AG09309 (cell line): Measurements from ENCODE around the gene C6orf47.

ENCODE experiments used
- DNase-seq: peaks from one replicate; pipeline ENCODE4 v3.0.0-alpha.2; 2010; ENCODE audit warnings: low read depth
- H3K4me3 ChIP-seq: 2 replicates; pipeline ENCODE4 v1.5.1; 2011; ENCODE audit warnings: mild to moderate bottlenecking, low read depth, low read length, moderate library complexity; ENCODE audit not compliant: control insufficient read depth
- CTCF ChIP-seq: IDR thresholded peaks from 2 replicates; pipeline ENCODE4 v1.5.1; 2011; ENCODE audit warnings: mild to moderate bottlenecking, low read depth, low read length, inconsistent platforms; ENCODE audit not compliant: insufficient read depth, control insufficient read depth; ENCODE audit errors: missing control alignments

The C6orf47 gene

GRCh38 chr6:31643818-31644454 is 16.6 kb downstream of the C6orf47 start:
- TF ChIP-seq CTCF: no peak
- H3K4me3 ChIP-seq: no peak overlapping the region
- DNase-seq: no peak

GRCh38 chr6:31642798-31643570 is 17.6 kb downstream of the C6orf47 start:
- H3K4me3 ChIP-seq: no peak overlapping the region
- no peak for TF ChIP-seq CTCF
- no peak for DNase-seq

DNA sequence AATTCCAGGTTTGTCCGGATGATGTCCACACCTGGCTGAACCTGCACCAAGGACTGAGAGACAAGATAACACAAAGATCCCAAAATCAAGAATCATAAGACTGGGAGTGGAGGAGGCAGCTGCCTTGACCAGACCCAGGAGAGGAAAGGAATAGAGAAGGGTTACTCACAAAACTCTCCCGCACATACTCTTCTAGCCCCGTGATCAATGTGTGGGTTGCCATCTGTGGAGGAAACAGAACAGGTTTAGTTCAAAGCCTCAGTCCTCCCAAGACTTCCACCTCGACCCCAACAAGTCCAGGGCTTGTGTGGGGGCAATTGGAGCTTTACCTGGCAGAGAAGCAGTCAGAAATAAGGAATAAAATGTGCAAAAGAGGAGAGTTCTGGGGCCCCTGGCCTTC is 19.2 kb downstream of the C6orf47 start:
- no peak for DNase-seq
- TF ChIP-seq CTCF: no peak
- no peak overlapping the region for H3K4me3 ChIP-seq

DNA sequence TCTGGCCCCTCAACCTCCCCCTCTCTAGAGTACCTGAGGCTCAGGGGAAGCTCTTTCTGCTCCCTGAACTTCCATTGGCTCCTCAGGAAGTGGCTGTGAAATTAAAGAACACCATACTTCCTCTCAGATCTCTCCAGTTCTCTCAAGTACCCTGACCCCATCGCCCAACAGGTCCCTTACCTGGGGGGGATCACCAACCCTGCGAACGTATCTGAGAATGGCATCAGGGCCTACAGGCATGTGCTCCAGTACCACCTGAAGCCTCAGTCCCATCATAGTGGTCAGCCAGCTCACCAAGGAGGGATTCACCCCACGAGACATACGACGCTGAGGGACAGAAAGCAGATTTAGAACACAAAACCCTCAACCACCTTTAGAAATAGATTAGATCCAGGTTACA is 20.0 kb downstream of the C6orf47 start:
- no peak for DNase-seq
- no peak overlapping the region for H3K4me3 ChIP-seq
- TF ChIP-seq CTCF: no peak

- no peak for DNase-seq
- no peak overlapping the region for H3K4me3 ChIP-seq
- no peak for TF ChIP-seq CTCF
These were observed 21.1 kb downstream of the C6orf47 start for GRCh38 chr6:31639449-31639861.

- no peak overlapping the region for H3K4me3 ChIP-seq
- no peak for TF ChIP-seq CTCF
- no peak for DNase-seq
These were observed 21.5 kb downstream of the C6orf47 start for GRCh38 chr6:31639043-31639442.
